ENCODE results near the gene TTC6.

TTC6 gene

DNA sequence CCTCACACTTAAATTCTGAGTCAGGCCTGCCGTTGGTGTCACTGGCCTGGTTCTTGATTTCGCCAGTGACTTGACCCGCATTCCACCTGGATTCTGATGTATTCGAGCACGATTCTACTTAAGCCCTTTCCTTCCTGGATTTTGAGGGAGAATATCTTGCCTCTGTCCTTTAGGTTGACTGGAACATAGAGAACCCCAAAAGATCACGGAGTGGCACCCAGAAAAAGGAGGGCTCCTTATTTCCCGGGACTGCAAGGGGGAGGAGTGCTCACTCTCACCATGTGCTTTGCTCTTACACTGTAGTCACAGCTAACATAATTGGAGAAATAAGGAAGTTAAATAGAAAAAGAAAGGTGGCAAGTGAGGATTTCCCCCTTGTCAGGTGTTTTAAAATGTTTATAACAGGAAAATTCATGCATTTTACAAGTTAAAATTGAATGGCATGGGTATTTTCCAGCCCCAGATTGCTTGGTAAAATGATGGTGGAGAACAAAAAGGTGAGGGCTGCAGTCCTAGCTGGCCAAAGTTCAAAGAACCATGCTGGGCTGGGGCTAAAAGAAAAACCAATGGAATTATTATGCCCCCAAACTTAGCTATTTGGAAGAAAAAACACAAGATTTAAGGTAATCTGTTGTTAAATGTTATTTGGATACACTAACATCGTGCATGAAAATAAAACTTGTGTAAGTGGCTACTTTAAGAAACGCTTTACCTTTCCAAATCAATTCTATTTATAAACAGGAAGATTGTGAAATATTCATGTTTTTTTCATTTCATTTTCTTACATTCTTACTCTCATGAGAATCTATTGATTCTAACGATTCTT lies 9.2 kb upstream of the TTC6 start:
- DNase-seq (ENCODE audit: low read depth in 2 of 2, low spot score in 1 of 2) = no peak

- no peak for DNase-seq (ENCODE audit: low read depth in 2 of 2, low spot score in 1 of 2)
These were observed 8.7 kb upstream of the TTC6 start for GRCh38 chr14:37586797-37587130.

DNA sequence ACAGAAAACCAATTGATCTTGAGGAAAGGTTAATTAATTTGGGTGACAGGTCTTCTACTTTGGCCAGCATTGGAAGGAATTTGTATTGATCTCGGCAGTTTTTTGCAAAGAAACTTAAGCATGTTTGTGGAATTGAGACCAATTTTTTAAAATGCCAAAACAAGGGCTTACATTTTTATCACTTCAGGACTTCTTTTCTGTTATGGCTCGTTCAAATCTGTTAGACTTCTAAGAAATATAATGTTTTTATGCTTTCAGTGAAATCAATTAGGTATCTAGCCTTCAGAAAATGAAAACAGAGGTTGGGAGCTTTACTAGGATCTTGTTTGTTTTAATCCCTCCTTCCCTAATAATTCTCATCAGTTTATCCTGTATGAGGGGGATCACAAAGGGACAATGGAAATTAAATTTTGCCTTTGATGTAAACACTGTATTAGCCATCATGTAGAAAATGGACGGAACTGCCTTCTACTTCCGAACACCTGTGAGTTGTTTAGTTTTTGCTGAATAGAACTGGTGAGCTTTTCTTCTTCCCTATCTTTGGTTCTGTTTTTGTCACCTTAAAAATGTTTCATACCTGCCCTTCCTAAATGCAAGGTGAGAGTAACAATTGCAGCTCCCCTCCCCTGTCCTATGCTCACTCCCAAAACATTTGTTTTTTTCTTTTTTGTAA lies 8.2 kb upstream of the TTC6 start:
- no peak for DNase-seq (ENCODE audit: low read depth in 2 of 2, low spot score in 1 of 2)

- DNase-seq (ENCODE audit: low read depth in 2 of 2, low spot score in 1 of 2) = no peak
These were observed 7.4 kb upstream of the TTC6 start for GRCh38 chr14:37587881-37588666.

- DNase-seq (ENCODE audit: low read depth in 2 of 2, low spot score in 1 of 2) = no peak
These were observed 6.8 kb upstream of the TTC6 start for GRCh38 chr14:37588667-37588955.

DNA sequence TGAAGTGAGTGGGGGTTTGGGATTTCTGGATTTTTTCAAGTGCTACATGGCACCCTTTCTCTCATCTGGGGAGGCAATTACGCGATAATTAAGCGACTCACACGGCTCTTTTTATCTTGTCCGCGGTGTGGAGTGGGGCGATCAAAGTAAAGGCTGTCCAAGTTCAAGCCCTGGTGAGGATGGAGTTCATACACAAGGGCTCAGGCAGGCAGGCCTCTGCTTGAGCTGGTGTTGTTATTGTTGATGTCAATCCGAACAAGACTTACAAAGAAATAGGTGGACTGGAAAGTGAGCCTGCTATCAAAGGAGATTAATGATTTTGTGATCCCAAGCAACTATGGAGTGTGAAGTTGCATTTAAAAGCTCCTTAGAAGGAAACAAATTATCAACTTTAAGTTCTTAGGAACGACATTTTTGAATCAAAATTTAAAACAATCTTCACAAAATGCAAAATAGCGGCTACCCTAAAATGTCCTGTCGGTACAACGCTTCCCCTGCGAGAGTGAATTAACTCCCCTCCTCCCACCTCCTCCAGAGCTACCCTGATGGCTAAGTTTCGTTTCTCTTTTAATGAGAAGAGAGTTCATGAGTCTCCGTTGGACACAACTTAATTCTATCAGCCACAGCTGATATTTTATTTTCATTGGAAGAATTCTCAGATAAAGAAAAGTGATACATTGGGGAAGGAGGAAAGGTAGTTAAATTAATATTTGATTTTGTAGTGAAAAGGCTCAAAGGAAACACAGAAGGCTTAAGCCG lies 6.3 kb upstream of the TTC6 start:
- DNase-seq (ENCODE audit: low read depth in 2 of 2, low spot score in 1 of 2) = no peak

DNA sequence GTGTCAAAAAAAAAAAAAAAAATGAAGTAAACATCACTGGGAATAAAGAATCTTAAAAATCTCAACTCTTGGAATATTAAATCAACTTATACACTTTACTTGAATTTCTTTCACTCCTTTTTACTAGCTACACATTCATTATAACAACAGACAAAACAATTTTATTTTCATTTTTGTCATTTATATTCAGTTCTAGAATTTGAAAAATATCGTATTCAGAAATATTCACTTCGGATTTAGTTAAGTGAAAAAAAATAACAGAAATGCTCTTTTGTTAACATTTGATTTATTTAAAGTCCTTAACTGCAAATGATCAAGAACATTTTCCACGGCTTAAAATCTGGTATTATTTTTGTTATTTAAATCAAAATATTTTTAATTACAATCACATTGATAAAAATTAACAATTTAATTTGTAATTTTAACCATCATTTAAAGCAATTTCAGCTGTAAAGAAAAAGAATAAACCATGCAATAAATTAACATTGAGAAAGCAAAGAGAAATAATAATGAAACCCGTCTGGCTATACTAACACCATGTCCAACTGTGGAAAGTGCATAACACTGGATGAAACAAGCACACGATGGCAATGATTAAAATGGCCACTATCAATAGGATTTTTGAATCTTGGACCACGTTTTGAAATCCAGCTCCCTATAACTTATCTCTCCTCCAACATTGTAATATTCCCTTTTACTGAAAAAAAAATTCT lies 5.6 kb upstream of the TTC6 start:
- DNase-seq (ENCODE audit: low read depth in 2 of 2, low spot score in 1 of 2) = no peak

- no peak for DNase-seq (ENCODE audit: low read depth in 2 of 2, low spot score in 1 of 2)
These were observed 4.8 kb upstream of the TTC6 start for GRCh38 chr14:37590428-37591139.

DNA sequence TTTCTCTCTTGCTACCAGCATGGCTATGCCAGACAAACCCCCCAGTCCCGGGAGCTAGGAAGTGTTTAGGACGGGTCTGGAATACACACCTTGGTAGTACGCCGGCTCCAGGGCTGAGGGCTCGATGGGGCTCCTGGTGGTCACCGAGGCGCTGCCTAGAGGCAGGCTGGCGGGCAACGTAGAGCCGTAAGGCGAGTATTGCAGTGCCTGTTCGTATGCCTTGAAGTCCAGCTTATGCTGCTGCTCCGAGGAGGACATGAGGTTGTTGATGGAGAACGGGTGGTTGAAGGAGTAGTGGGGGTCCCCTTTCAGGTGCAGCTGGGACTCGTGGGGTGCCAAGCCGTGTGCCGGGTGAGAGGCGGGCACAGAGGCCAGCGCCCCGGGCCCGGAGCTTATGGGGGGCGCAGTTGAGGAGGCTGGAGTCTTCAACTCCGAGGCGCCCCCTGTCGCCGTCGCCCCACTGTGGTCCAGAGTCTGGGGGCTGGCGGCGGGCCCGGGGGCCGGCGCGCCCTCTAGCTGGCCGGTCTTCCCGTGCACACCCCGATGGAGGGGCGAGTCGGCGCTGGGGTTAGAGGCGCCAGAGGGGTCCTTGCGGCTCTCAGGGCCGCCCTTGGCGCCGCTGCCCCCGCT lies 4.0 kb upstream of the TTC6 start:
- DNase-seq (ENCODE audit: low read depth in 2 of 2, low spot score in 1 of 2) = no peak

DNA sequence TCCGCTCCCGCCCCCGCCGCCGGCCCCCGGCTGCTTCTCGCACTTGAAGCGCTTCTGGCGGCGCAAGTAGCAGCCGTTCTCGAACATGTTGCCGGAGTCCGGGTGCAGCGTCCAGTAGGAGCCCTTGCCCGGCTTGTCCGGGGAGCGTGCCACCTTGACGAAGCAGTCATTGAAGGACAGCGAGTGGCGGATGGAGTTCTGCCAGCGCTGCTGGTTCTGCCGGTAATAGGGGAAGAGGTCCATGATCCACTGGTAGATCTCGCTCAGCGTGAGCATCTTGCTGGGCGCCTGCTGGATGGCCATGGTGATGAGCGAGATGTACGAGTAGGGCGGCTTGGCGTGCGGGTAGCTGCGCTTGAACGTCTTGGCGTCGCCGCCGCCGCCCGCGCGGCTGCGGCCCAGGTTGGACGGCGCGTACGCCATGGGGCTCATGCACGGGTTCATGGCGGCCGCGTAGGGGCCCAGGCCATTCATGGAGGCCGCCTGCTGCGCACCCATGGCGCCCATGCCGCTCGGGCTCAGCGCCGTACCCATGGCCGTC lies 3.4 kb upstream of the TTC6 start:
- DNase-seq (ENCODE audit: low read depth in 2 of 2, low spot score in 1 of 2) = no peak

GRCh38 chr14:37592482-37593408 lies 2.7 kb upstream of the TTC6 start:
- DNase-seq (ENCODE audit: low read depth in 2 of 2, low spot score in 1 of 2) = no peak

DNA sequence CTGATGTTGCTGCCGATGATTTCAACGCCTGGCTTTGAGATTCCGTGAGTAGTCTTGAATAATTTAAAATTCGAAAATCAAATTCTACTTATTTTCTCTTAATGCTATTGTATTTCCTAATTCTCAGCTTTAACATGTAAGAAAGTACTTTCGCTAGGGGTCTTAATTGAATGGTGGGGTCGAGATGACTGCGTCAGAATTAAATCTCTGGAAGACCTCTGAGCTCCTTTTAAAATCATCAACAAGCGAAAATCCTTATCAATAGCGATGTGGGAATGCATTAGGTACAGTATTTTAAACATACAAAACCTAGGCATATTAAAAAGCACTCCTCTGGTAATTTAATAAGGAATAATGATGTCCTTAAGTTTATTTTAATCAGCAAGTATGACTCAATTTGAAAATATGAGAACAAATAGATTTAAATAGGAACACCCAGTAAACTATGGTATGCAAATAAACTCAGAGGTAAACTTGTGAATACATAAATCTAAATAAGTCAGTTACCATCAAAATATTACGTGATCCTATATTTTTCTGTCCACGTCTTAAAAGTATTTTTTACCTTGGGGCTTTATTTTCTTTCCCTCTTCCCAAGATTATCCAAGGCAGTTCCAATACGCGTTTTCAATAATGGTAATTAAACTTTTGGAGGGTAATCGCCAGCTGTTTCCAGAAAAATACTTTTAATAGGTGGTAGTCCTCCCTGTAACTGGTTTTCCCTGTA lies 1.8 kb upstream of the TTC6 start:
- no peak for DNase-seq (ENCODE audit: low read depth in 2 of 2, low spot score in 1 of 2)

- no peak for DNase-seq (ENCODE audit: low read depth in 2 of 2, low spot score in 1 of 2)
These were observed 1.0 kb upstream of the TTC6 start for GRCh38 chr14:37594238-37594970.

DNA sequence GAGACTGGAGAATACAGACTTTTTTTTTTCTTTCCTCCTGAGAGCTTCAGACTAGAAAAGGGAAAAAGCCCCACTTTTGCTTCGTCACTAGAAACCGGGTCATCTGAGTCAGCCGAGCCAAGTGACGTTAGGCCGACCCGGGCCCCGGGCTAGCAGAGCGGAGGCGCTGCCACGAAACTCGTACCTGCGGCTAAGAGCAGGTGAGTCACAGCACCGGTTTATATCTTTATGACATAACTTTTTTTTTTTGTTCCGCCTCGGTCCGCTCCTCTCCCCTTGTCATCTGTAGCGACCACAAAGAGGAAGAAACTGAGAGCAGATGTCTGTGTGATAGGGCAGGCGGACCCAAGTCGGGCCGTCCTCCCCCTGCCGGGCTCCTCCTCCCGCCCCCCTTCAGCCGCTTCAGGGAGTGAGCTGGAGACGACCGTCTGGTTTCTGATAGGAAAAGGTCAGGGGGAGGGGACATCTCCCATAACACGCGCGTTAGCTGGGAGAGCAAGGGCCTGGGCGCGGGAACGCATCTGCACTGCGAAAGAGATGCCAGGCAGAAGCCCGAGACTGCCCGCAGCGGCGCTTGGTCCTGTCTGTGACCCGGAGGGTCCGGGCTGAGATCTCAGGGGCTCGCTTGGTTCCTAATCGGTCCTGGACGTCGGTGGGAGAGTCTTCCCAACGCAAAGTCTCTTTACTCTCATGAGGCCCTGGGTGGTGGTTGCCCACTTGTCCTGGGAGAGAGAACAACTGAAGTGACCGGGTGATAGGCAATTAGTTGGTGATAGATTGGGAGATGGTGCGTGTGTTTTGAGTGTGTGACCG lies 586 bp downstream of the TTC6 start:
- DNase-seq (ENCODE audit: low read depth in 2 of 2, low spot score in 1 of 2) = no peak

DNA sequence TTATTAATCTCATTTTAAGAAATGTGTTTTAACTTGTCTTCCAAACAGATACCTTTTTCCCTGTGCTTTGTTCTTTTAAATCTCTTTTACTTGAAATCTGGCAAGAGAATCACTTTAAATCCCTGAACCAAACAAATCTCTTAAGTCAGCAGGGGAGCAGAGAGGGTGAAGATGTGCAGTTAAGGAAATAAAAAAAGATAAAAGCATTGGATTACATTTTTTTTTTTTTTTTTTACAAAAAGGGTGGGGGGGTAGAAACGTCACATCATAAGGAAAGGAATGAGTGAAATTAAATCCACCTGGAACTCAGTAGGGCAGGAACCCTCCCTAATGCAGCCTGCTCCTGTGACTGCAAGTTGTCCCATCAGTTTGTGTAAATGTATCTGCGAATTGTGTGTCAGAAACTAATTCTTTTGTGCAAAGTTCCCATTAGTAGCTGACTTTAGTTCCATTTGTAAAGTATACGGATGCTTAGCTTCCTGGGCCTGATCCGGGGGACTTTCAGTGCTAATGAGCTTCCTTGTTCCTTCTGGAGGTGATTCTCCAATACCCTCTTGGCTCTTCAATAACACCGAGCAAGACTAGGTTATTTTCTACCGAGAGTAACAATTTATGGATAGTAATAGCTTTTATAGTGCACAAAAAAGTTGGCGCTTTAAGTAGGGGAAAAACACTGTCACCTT lies 1.5 kb downstream of the TTC6 start:
- DNase-seq (ENCODE audit: low read depth in 2 of 2, low spot score in 1 of 2) = no peak

DNA sequence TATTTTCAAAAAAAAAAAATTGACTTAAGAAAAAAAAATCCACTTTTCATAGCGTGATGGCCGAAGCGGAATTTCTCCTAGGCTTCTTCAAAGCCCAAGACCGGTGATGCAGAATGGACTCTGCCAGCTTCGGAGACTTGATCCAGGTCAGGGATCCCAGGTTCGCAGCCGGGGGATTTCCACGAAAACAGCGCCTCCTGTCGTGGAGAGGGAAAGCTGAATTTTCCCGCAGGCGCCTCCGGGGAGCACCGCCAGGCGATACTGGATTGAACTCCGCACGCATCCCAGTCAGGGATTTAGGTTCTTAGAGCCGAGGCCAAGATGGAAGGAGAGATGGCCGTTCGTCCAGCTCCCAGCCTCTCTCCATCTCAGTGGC lies 2.1 kb downstream of the TTC6 start:
- DNase-seq (ENCODE audit: low read depth in 2 of 2, low spot score in 1 of 2) = no peak

Data from stimulated activated CD8-positive, alpha-beta memory T cell treated with anti-CD3 and anti-CD28 coated beads, Interleukin-4, amount 100 ng/mL, for 1 hour (primary cell).